Left forelimb (tissue), 1 donor: ENCODE data around the gene TFB1M.

Experiments used
- DNase-seq: peaks from one replicate; pipeline ENCODE4 v3.0.0-alpha.2; 2018; ENCODE audit warnings: low spot score

TFB1M gene

DNA sequence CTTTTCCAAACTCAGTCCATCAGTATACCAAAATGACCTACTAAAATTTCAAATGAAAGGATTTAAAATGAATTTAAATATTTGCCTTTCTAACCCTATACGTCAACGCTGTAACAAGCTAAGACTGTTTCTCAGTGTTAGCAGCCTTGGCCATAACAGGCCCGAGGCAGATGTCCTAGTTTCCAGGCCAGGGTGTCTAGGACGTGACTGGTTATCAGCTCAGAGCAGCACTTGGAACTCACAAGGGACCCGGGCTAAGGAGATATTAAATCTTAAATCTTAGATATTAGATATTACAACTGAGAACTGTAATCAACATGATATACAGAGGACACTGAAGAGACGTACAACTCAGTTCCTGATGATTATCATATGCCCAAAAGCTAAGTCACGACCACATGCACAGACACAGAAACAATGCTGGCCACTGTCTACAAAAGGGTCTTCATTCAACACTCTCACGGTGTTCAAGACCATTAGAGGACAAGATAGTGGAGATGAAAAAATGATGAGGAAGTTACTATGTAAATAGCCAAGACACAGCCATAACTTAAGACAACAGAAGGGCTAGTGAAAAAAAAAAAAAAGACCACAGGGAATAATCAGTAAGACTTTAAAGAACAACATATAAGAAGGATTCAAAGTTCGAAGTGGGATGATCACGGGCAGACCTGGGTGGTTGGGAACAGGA lies 50.8 kb downstream of the TFB1M start, which contains the start of gene CLDN20:
TSS of gene CLDN20 (plus strand) at position 641 of the 691 bp plus-strand sequence. CDS start 11,707 bp downstream, outside the sequence.
- DNase-seq = no peak

DNA sequence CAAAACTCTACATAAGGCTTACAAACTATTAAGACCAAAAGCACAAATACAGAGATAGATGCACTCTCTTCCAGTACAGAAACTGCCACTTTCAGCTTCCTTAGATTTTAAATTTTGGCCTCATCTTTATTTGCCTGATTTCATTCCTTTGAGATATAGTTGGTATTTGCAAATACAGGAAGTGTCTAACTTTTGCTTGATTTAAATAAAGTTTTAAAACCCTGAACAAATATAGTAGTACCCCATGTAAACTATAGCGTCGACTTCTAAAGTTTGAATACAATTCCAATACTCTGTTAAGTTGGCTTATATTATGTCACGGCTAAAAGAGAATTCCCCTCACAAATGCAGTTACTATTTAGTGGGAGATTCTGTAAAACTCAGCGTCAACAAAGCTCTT lies 51.6 kb downstream of the TFB1M start:
- DNase-seq = no peak

DNA sequence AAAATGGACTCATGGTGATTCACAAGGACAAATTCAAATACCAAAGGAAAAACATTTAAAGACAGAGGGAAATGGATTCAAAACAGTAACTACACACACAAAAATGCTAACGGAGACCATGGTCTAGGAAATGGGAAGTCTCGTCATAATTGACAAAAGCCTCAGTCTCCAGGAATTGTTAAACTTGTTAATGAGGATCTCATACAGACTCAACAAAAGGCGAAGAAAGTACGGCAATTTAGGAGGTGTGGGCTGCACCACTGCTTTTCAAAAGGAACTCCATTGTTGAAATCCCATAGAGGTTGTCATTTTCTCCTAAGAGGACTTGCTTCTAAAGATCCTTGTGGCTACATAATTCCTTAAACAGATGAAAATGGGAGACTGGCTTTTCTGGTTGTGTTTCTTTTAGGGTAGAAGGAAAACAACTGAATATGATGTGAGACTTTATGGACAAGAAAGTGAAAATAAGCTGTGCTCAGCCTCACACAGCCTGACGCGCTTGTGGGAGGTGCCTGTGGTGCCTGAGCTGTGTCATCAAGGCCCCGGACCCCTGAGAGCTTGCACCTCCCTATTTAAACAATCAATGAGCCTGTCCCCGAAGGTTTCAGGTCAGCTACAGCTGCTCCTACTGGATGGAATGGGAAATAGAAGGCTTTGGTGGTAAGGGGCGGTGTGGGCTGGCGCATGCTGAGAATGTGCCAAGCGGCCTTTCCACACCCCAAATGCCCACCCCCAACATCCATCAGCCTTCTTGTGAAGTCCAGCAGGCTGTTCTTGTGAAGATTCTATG lies 53.0 kb downstream of the TFB1M start:
- no peak for DNase-seq

DNA sequence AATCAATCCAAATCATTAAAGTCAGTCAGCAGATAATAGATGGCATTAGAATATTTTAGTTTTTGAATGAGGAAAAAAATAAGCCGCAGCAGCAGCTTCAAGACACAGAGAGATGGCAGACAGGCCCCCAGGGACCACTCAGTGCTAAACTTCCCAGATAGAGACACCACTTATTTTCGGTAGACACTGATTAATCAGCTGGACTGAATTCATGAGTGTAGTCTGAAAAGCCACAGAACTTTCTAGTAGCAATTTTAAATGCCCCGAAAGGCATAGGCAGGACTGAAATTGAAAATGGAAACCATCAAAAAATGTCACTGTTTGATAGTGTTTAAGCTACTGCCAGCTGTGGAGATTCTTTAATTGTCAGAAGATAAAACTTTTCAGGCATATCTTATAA lies 53.6 kb downstream of the TFB1M start:
- no peak for DNase-seq

DNA sequence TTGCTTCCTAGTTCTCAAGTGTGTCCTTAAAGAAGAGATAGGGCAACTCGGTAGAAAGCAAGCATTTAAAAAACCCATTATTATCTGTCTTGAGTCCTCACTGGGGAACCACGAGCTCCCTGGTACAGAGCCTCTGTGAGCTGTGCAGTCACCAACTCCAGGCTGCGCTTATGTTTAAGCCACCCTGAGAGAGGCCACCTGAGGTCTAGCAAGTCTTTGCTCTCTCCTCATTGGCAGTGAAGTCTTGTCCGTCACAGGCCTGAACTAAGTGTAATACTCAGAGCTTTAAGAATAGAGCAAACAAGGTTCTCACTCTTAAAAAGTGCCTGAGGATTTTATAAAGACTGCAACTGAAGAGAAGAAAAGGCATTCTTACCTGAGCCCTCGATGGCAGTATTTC lies 54.4 kb downstream of the TFB1M start:
- no peak for DNase-seq

DNA sequence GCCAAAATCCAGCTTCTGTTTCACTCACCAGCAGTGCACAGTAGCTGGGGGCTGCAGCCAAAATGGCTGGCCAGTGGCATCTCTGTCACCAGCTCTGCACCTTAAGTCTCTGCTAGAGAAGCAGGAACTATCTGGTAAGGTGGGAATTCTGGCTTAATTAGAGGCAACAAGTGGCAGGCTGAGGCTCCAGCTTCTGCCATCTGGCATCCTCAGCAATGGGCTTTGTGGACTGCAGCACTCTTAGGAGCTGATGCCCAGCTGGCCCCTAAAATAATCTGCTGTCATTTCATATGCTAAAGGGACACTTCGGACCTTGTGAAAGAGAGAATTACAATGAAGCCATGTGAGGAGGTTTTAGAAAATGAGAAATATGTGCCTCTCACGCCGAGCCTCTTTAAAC lies 55.1 kb downstream of the TFB1M start:
- DNase-seq = no peak

DNA sequence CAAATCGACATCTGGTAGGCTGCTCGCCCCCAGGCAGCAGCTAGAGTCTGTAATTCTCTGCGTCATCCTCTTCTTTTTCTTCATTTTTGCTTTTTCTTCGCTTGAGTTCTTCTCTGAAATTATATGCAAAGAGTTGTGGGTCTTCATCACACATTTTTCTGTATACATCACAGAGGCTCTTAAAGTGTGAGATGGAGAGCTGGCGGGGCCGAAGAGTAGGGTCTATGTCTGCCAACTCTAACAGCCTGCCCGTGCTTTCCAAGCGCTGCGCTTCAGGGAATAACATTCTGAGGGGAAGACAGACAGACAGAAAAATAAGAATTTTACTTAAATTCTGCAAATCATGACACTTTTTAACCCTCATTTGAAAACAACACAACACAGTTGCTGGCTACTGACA lies 56.5 kb downstream of the TFB1M start:
- no peak for DNase-seq

DNA sequence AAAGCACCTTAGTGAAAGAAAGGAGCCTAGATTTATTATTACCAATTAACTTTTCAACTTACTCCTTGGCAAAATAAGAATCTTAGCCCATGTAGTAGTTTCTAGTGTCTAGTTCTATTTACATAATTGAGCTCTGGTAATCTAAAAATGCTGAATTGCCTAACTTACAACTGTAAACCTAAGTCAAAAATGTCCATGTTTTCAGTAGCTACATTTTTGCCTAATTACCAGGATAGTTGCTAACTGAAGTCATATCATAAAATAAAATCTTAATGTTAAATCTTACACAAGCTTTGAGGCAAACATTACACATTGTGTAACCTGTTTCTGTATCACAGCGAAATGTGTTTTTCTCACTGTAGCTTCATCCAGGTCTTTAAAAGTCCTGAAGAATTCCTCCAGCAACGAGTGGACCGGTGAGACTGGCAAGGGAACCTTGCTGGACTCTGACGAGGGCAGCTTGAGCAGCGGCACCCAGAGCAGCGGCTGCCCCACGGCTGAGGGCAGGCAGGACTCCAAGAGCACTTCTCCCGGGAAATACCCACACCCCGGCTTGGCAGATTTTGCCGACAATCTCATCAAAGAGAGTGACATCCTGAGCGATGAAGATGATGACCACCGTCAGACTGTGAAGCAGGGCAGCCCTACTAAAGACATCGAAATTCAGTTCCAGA lies 58.0 kb downstream of the TFB1M start:
- DNase-seq = no peak

DNA sequence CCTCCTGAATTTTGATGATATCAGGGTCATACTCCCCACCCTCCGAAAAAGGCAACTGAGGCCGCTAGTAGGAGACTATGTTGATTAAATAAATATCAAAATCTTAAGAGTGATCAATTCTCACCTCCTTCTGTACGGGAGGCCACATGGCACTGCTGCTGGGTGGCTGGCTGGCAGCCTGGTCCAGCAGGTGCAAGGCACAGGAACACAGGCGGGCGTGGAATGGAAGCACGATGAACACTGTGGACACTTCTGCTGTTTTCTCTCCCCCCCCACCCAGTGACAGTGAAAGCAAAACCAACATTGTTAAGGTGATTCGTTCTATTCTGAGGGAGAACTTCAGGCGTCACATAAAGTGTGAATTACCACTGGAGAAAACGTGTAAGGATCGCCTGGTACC lies 60.1 kb downstream of the TFB1M start:
- no peak for DNase-seq

DNA sequence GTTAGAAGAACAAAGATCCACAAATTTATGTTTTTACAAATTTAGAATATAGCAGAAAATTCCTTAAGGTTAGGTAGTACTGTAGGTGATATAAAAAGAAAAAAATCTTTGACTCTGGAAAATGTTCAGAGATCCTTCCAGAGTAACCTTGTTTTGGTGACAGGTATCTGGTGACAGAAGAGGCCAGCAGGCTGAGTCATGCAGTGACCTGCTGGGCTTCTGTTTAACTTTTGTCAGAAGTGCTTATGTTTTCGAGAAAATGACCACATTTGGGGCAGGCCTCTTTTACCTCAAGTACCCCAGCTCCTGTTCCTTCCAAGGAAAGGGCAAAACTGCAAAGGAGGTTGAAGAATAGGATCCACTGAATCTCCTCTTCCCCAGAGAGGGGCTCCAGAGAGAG lies 60.9 kb downstream of the TFB1M start:
- DNase-seq = no peak

DNA sequence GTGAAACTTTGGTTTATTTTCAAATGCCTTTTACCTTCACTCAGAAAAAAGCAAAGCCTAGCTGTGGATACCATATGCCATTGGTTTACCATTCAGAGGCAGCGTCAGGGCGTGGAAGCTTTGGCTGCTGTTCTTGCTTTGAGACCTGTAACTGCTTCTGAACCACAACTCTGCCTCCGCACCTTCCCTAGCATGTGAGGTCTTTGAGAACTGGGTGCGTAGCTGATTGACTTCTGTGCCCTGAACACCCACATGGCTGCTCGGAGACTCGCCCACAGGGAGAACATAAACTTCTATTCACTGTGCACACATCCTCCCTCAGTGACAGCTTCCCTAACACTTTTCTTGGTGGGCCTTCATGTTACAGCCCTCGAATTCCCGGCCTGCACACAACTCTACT lies 61.7 kb downstream of the TFB1M start:
- DNase-seq = no peak

DNA sequence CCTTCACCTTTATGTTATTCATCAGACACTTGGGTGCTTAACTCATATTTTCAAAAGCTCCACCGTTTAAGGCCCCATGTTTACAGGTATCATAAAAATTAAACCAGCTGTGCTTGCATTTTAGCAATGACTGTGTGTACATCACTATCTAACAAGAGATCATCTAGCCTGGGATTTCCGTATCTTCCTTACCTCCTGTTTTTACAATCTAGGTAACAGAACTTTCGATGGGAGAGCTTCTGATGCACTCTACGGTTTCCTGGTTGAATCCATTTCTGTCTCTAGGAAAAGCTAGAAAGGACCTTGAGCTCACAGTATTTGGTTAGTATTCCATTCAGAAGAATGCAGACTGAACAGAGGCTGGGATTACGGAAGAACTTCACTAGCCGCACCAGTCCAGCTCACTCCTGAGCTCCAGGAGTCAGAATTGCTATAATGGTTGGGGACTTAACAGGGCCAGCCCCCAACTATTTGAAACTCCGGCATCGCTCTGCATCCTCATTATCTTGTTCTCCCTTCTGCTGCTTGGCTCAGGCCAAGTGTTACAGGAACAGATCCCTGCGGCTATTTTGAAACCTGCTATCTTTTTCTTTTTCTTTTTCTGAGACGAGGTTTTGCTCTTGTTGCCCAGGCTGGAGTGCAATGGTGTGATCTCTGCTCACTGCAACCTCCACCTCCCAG lies 63.4 kb downstream of the TFB1M start:
- DNase-seq = no peak

DNA sequence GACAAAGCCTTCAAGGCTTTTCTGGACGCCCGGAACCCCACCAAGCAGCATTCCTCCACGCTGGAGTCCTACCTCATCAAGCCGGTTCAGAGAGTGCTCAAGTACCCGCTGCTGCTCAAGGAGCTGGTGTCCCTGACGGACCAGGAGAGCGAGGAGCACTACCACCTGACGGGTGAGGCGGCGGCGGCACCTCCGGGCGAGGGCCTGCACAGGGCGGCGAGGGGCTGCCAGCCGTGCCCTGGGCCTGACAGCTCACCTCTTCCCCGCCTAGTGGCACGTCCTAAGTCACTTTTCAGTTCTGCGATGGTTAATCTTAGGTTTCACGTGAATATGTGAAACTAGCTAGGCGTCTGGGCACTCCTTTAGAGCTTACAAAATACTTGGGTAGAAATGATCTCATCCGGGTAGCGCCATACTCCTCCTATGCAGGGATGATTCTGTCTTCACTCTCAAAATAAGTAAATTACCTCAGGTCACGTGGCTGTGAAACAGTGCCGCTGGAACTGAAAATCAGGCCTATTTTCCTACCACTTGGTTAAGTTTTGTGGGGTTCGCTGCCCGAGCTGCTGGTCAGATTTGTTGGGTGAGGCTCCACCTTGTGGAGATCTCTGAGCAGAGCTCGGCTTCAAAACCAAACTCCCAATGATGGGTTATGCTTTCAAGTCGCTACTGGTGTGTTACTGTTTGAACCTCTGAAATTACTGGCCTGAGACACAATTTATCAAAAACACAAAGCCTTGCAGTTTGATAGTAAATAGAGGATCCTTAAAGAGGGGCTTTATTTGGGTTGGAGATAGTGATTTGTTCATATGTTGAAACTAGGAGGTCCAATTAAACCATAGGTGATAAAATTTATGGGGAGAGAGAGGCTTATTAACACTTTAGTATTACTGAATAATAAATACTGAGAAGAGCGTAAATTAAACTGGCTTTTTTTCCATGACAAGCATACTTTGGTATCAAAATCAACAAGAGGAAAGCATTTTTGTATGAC lies 66.0 kb downstream of the TFB1M start:
- DNase-seq = peak; percentile 72

DNA sequence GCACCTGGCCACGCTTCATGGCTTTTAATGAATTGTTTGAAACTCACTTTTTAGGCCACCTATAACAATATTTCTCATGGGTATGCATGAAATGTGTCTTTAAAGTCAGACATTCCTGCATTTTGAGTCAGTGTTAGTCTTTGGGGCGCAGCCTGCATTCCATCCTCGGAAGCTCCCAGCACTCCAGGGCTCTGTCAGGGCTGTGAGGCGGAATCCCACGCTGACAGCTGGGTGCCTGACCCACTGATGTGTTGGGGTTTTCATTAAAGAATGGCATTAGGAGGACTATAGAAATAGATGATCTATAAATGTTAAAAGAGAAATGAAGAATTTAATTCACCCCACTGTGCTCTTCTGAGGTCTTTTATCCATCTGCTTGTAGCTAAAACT lies 66.7 kb downstream of the TFB1M start:
- no peak for DNase-seq

DNA sequence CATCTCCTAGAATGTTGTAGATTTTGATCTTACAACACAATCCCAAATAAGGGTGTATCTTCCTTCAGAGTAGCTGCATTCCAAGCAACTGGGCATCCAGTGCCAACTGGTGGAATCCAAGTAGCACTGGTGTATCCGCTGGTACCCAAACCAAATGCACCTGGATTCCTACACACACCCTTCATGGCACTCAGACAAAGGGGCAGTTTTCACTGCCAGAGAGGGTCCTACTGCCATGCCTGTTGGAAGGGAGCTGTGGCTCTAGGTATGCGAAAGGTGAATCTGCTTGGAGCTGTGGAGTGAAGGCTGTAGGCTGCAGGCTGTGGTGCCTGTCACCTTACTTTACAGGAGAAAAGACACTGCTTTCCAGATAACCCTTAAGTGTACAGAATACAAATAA lies 67.5 kb downstream of the TFB1M start:
- DNase-seq = no peak

DNA sequence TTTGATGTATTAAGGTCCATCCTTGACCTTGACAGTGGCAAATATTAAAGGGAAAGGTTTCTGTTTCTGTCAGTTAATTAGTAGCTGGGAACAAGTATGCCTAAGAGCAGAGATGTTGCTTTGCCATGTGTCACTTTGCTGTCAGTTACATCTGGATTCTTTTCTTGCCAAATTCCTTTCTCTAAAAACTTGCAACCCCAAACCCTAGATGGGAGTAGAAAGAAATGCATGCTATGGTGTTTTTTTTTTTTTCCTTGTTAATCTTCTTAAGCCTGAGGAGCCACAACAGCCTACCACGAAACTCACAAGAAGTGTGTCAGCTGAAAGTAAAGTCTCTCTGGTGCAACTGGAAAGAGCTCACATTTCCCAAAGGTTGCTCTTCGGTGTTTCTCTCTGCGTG lies 68.5 kb downstream of the TFB1M start:
- no peak for DNase-seq

DNA sequence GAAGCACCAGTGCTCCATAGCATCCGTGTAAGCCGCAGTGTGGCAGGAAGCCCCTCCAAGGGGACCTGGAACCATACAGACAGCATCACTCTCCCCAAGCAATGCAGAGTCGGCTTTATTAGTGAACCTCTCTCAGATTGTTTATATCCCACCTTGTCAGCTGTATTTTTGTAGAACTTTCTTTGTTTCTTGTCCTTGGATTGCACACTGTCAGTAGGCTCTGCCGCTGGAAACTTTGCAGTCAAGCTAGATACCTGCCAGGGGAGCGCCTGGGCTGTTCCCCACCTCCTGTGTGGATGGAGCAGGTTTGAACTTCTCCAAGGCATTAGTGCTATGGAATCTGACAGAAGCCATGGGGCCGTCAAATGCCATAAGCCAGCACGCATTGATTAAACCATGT lies 69.1 kb downstream of the TFB1M start:
- no peak for DNase-seq

DNA sequence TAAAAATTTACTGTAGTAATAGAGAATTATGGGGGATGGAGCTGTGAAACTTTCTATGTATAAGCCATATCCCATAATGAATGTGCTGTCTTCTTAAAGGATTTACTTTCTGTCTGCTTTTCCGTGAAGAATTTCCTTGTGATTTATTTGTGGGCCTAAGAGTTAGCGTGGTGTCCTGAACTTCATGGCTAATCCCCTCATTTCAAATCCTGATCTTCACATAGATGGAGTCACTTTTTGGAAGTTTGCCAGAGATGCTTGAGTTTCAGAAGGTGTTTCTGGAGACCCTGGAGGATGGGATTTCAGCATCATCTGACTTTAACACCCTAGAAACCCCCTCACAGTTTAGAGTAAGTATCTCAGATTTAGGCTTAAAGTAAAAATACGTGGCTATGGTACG lies 69.8 kb downstream of the TFB1M start:
- DNase-seq = no peak

DNA sequence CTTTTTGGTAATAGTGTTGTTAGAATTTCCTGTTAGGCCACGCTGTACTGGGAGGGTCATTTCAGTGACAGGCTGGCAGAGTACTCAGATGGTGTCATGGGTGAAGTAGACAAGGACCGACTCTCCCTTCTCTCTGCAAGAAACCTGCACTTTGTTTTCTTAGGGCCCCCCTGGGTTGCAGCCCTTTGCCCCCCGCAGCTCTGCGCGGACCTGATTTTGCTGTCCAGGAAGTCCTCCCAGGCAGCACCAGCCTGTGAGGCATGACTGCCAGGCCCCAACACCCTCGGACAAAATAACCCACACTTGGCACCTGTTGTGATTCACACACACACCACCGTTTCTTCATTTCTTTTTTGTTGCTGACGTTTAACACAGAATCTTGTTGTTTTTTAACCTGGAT lies 72.3 kb downstream of the TFB1M start:
- no peak for DNase-seq

DNA sequence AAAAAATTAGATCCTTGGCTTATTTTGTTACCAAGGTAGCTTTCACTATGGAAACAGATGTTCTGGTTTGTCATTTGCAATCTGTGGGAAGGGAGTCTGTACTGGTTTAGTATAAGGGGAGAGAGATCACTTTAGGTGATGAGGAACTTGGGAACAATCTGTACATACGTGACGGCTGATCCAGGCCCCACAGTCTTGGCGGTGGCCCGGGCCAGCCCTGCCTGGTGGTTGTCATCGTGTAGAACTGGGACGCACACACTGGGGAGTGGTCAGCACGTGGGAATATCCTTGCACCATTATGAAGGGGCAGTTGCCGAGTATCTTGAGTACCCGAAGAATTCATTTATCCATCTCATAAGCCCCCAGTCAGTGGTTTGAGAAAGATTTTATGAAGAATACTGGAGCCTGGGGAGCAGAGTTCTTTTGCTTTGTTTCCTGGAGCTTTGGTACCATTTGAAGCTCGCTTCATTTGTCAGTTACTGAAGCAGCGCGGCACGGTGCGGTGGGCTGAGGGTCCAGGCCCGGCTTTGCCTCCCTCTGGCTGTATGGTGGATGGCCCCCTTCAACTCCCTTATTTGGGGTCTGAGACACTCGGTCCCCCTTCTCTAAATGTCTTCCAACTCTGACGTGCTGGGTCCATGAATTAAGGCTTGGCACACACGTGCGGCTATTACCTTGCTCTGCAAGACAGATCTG lies 73.2 kb downstream of the TFB1M start:
- no peak for DNase-seq

DNA sequence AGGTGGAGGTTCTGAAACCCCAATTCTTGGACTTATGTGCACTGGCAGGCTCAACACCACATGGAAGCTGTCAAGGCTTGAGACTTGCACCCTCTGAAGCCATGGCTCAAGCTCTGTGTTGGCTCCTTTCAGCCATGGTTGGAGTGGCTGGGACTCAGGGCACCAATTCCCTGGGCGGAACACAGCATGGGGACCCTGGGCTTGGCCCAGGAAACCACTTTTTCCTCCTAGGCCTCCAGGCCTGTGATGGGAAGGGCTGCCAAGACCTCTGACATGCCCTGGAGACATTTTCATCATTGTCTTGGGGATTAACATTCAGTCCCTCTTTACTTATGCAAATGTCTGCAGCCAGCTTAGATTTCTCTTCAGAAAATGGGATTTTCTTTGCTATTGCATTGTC lies 76.7 kb downstream of the TFB1M start:
- DNase-seq = no peak
